ENCODE data around the gene PASD1. TPM values are rescaled to one million over a fixed set of nuclear protein-coding genes. Genes with fewer than 3 reads are reported as not detected.

PASD1 gene
- total RNA-seq, 2 donors from 2014 or later = not detected

DNA sequence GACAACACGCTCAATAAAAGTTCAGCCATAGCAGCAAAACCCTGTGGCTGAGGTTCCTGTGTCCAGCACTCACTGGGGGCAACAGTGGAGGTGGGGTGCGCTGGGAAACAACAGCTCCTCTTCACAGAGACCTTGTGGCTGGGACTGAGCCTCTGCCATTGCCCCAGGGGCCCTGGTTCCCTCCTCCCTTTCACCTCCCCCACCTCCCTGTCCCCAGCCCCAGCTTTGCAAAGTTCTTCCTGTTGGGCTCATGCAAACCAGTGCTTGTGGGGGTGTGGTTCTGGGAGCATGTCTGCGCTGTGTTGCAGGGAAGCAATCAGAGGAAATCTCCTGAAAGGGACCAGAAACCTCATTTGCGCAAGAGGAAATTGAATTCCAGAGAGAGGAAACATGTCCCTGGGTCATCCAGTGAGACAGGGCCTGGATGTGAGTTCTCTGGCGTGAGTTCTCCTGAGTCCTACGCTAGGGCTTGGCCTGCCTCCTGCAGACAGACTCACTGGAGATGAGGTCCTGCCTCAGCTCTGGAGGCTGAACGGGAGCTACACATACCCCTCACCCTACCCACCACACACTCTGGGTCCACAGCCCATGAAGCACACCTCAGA lies 159.8 kb downstream of the PASD1 start:
- TF ChIP-seq, protein P1, sequence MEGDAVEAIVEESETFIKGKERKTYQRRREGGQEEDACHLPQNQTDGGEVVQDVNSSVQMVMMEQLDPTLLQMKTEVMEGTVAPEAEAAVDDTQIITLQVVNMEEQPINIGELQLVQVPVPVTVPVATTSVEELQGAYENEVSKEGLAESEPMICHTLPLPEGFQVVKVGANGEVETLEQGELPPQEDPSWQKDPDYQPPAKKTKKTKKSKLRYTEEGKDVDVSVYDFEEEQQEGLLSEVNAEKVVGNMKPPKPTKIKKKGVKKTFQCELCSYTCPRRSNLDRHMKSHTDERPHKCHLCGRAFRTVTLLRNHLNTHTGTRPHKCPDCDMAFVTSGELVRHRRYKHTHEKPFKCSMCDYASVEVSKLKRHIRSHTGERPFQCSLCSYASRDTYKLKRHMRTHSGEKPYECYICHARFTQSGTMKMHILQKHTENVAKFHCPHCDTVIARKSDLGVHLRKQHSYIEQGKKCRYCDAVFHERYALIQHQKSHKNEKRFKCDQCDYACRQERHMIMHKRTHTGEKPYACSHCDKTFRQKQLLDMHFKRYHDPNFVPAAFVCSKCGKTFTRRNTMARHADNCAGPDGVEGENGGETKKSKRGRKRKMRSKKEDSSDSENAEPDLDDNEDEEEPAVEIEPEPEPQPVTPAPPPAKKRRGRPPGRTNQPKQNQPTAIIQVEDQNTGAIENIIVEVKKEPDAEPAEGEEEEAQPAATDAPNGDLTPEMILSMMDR (IDR thresholded peaks at IDR 0.05) = no peak
- Histone ChIP-seq H3K27ac (no peak overlapping the region), H3K4me3 (no peak overlapping the region), H3K9me3 (no peaks in the 10 kb centered on the region), H3K4me1 (peaks cover 0 to 12% of the 10 kb centered on the region in 2 donors), H3K36me3 (no peaks in the 10 kb centered on the region), H3K27me3 (no peaks in the 10 kb centered on the region)
- no peak for DNase-seq (ENCODE audit: low spot score)

DNA sequence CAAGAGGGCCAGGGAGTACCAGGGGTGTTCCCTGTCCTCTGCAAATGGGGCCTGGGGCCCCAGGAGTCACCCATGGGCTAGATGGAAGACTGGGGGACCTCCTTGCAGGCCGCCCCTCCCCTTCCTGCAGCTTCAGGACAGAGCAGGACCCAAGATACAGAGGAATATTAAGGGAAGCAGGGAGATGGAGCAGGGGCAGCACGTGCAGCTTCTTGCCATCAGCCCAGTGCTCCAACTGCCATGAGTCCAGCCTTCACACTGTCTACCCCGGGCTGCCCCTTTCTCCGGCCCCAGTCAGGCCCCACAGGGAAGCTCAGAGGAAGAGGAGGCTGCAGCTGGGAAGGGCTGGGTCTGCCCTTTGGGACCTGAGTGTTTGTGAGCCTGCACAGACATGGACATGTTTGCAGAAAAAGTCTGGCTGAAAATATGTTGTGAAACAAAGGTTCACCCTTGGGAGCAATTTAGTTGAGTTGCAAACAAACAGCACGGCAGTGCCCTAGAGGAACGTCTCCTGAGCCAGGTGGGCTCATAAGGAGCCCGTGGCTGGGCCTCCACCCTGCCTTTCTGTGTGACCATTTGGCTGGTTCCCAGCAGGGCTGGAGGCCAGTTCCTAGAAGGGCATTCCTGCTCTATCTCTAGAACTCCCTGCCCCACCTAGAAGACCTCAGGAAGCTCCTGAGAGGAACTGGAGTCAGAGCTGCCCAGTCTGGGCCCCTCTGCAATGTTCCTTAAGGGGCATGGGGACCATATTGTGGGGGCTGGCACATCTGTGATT lies 161.3 kb downstream of the PASD1 start:
- DNase-seq (ENCODE audit: low spot score) = no peak
- peaks cover 0 to 12% of the 10 kb centered on the region in 2 donors for H3K4me1 ChIP-seq
- no peak overlapping the region for H3K4me3 ChIP-seq
- no peaks in the 10 kb centered on the region for H3K36me3 ChIP-seq
- TF ChIP-seq, protein P1 (IDR thresholded peaks at IDR 0.05) = no peak
- H3K27me3 ChIP-seq = no peaks in the 10 kb centered on the region
- no peak overlapping the region for H3K27ac ChIP-seq
- no peaks in the 10 kb centered on the region for H3K9me3 ChIP-seq

DNA sequence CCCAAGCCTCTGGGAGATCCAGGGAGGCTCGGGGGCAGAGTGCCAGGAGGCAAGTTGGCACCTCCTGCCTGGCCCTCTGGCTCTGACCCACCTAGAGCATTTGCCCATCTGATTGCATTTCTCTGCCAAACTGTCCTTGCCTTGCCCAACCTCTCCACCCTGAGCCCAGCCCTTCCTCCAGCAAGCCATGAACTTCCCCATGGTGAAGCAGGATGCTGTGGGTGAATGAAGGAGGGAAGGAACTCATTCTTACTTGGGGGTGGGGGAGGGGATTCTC lies 161.8 kb downstream of the PASD1 start:
- DNase-seq (ENCODE audit: low spot score) = no peak
- H3K36me3 ChIP-seq = no peaks in the 10 kb centered on the region
- H3K4me3 ChIP-seq = no peak overlapping the region
- H3K27ac ChIP-seq = no peak overlapping the region
- H3K9me3 ChIP-seq = no peaks in the 10 kb centered on the region
- TF ChIP-seq, protein P1 (IDR thresholded peaks at IDR 0.05) = no peak
- H3K4me1 ChIP-seq = peaks cover 0 to 12% of the 10 kb centered on the region in 2 donors
- no peaks in the 10 kb centered on the region for H3K27me3 ChIP-seq

Other genes with a start within 250 kb of the PASD1 start
- 10 to 100 TPM; 18.5 to 19.4 TPM for gene VMA21, start 166.5 kb upstream of the PASD1 start, total RNA-seq
- gene PRRG3, start 131.8 kb downstream of the PASD1 start, total RNA-seq = 1 to 10 TPM in 1 of 2 donors, under 1 TPM in 1; 0.08 to 1.7 TPM
- gene FATE1, start 152.4 kb downstream of the PASD1 start, total RNA-seq = not detected
- gene CNGA2, start 171.1 kb downstream of the PASD1 start, total RNA-seq = not detected

Data from right atrium auricular region (tissue), 2 donors.